Testis (tissue), 3 donors: ENCODE results near the gene LRG1. TPM values are rescaled to one million over a fixed set of nuclear protein-coding genes. Genes with fewer than 3 reads are reported as not detected.

Experiments used
- DNase-seq: peaks from one replicate; pipeline ENCODE4 v3.0.0-alpha.2; 2019
- H3K27ac ChIP-seq, 2 donors: fragments of 200-600 bp; sonication (generic); one replicate each; pipeline ENCODE4 v1.5.1; 2019
- H3K27me3 ChIP-seq: fragments of 200-600 bp; sonication (generic); one replicate; pipeline ENCODE4 v1.5.1; 2019
- H3K36me3 ChIP-seq: fragments of 200-600 bp; sonication (generic); one replicate; pipeline ENCODE4 v1.5.1; 2017; ENCODE audit warnings: low read depth; ENCODE audit errors: missing control alignments
- H3K4me1 ChIP-seq: fragments of 200-600 bp; sonication (generic); one replicate; pipeline ENCODE4 v1.5.1; 2019
- H3K4me3 ChIP-seq, 2 donors: fragments of 200-600 bp; sonication (generic); one replicate each; pipeline ENCODE4 v1.5.1; 2017 to 2019
- H3K9me3 ChIP-seq: fragments of 200-600 bp; sonication (generic); one replicate; pipeline ENCODE4 v1.5.1; 2017
- POLR2A ChIP-seq: fragments of 450-650 bp; IDR thresholded peaks from one replicate; pipeline ENCODE4 v1.6.1; 2017; ENCODE audit warnings: antibody characterized with exemption, mild to moderate bottlenecking, moderate library complexity
- WGBS, 2 donors: methylation state at CpG; one replicate each; pipeline ENCODE4 v1.1.5; 2018; 5-methylcytosine and 5-hydroxymethylcytosine counted together
- intact Hi-C: fragments of 100-400 bp; cut with DNase I; formaldehyde crosslinking; loops from one replicate; pipeline ENCODE4 v1.15.1; 2023; ENCODE audit warnings: low total_unique reads
- polyA plus RNA-seq: library from polyadenylated mRNA; stranded (reverse); fragments of 350-450 nt; fragmentation: Illumina TruSeq; extraction: RNeasy Lipid Tissue Mini Kit (QIAGEN cat#74804); gene quantifications from one replicate; pipeline ENCODE4 v1.2.3, GENCODE V29; 2014; ENCODE audit warnings: low read depth, low replicate concordance; ENCODE audit not compliant: insufficient read depth
- total RNA-seq, 2 donors: library from RNA; depleted of rRNA; stranded (reverse); fragments of >200 nt; gene quantifications; one replicate each; pipeline ENCODE4 v1.2.3, GENCODE V29; 2016
- TF ChIP-seq, protein P1 (sequence below), 3 experiments: fragments of 450-650 bp in 2 of 3; fragments of 200-600 bp in 1 of 3; sonication (generic) in 1 of 3; IDR thresholded peaks; one replicate each; pipeline ENCODE4 v1.5.1; 2016 to 2019; ENCODE audit warnings: antibody characterized with exemption in 3 of 3, mild to moderate bottlenecking in 2 of 3, moderate library complexity in 1 of 3

Gene LRG1
- total and polyA plus RNA-seq, 3 donors from 2014 or later = 0.24 to 0.58 (median 0.25) TPM

DNA sequence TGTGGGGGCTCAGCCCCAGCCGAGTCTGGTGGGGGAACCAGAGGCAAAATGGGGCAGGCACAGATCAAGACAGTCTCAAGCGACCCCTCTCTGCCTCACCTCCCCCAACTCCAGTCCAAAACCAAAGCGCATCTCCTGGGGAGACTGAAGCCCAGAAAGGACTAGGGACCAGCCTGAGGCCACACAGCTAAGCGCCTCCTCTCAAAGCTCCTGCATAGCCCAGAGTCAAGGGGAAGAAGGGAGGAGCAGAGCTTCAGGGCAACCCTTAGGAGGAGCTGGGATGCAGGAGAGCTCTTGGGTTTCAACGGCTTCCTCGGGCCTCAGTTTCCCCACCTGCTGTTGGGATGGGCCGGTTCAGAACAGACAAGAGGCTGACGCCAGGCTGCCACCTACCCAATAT lies 39.6 kb upstream of the LRG1 start:
- 46 to 70% methylated on average over 6 to 8 of the region's 8 CpGs for WGBS, 2 donors
- intact Hi-C loops = loop anchor here (5.0 kb wide), 1 partner anchor 58 kb away; the partner anchor contains the start of gene TNFAIP8L1
- Histone ChIP-seq H3K27me3 (no peaks in the 10 kb centered on the region), H3K4me3 (no peak overlapping the region), H3K4me1 (peaks cover 16% of the 10 kb centered on the region), H3K9me3 (no peaks in the 10 kb centered on the region), H3K36me3 (no peaks in the 10 kb centered on the region), H3K27ac (no peak overlapping the region)
- DNase-seq = no peak
- TF ChIP-seq POLR2A = no peak
- TF ChIP-seq, protein P1, sequence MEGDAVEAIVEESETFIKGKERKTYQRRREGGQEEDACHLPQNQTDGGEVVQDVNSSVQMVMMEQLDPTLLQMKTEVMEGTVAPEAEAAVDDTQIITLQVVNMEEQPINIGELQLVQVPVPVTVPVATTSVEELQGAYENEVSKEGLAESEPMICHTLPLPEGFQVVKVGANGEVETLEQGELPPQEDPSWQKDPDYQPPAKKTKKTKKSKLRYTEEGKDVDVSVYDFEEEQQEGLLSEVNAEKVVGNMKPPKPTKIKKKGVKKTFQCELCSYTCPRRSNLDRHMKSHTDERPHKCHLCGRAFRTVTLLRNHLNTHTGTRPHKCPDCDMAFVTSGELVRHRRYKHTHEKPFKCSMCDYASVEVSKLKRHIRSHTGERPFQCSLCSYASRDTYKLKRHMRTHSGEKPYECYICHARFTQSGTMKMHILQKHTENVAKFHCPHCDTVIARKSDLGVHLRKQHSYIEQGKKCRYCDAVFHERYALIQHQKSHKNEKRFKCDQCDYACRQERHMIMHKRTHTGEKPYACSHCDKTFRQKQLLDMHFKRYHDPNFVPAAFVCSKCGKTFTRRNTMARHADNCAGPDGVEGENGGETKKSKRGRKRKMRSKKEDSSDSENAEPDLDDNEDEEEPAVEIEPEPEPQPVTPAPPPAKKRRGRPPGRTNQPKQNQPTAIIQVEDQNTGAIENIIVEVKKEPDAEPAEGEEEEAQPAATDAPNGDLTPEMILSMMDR (IDR thresholded peaks at IDR 0.05) = no peak

DNA sequence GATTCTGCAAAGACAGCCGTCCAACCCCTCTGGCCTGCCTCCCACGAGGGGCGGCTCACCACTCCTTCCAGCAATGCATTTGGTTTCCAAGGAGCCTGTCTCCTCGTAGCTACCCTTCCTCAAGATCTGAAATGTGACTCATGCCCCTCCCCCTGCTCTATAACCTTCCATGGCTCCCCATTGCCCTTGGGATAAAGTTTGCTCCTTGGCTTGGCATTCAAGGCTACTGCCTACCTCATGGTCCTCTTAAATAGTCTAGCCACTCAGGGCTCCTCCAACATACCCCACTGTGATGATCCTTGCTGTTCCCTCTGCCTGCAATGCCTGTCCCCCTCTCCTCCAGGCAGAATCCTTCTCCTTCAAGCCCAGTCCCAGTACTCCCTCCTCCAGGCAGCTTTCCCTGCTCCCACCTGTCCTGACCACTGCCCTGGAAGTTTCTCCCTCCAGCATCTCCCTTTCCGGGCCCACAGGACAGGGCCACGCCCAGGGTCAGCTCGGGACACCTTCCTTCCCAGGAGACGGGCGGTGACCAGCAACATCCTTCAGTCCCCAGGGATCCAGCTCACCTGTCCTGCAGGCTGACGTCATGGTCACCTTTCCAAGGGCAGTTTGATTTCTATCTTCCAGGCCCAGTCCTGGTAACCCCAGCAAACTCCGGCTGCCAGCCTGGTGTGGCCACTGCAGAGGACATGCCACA lies 38.9 kb upstream of the LRG1 start:
- 68 to 71% methylated on average over 11 of the region's 11 CpGs for WGBS, 2 donors
- no peaks in the 10 kb centered on the region for H3K9me3 ChIP-seq
- TF ChIP-seq, protein P1 (IDR thresholded peaks at IDR 0.05) = no peak
- TF ChIP-seq POLR2A = no peak
- no peak overlapping the region for H3K4me3 ChIP-seq
- H3K27me3 ChIP-seq = no peaks in the 10 kb centered on the region
- H3K36me3 ChIP-seq = no peaks in the 10 kb centered on the region
- intact Hi-C loops = loop anchor here (5.0 kb wide), 1 partner anchor 59 kb away; the partner anchor contains the start of gene TNFAIP8L1
- no peak overlapping the region for H3K27ac ChIP-seq
- DNase-seq = no peak
- peaks cover 9% of the 10 kb centered on the region for H3K4me1 ChIP-seq

DNA sequence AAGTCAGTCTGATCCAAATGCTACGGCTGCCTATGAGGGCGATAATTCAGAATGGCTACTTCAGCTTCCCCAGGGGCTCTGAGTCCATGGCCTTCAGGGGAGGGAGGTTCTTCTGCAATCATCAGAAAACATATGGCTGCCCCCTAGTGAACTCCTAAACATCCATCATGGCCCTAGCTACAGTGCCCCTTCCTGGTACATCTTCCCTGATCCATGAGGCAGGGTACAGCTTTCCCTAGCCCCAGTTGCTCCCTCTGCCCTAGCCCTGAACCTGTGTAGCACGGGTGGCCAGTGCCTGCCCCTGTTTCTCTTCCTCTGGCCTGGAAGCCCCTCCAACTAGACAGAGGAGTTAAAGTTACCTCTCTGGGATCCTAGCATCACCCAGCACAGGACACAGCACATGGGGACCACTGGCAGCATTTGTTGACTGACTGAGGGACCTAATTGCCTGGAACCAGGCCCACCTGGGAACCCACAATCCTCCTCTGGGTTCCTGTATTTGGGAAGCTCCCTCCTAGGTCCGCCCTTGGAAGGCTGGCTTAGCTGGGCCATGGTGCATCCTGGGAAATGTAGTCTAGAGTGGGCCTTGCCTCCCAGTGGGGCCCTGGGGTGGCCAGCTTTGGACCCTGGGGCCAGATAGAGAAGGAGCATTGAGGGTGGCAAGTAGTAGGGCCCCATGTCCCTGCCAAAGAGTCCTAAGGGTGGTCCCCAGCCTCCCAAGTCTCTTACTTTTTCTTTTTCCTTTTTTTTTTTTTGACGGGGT lies 37.4 kb upstream of the LRG1 start:
- peaks cover 6% of the 10 kb centered on the region for H3K4me1 ChIP-seq
- 83 to 89% methylated on average over 4 to 5 of the region's 5 CpGs for WGBS, 2 donors
- H3K27ac ChIP-seq = no peak overlapping the region
- DNase-seq = no peak
- TF ChIP-seq, protein P1 (IDR thresholded peaks at IDR 0.05) = no peak
- no peak for TF ChIP-seq POLR2A
- no peaks in the 10 kb centered on the region for H3K9me3 ChIP-seq
- H3K36me3 ChIP-seq = no peaks in the 10 kb centered on the region
- intact Hi-C loops = loop anchor here (5.0 kb wide), 1 partner anchor 60 kb away; the partner anchor contains the start of gene TNFAIP8L1
- H3K4me3 ChIP-seq = no peak overlapping the region
- H3K27me3 ChIP-seq = no peaks in the 10 kb centered on the region

DNA sequence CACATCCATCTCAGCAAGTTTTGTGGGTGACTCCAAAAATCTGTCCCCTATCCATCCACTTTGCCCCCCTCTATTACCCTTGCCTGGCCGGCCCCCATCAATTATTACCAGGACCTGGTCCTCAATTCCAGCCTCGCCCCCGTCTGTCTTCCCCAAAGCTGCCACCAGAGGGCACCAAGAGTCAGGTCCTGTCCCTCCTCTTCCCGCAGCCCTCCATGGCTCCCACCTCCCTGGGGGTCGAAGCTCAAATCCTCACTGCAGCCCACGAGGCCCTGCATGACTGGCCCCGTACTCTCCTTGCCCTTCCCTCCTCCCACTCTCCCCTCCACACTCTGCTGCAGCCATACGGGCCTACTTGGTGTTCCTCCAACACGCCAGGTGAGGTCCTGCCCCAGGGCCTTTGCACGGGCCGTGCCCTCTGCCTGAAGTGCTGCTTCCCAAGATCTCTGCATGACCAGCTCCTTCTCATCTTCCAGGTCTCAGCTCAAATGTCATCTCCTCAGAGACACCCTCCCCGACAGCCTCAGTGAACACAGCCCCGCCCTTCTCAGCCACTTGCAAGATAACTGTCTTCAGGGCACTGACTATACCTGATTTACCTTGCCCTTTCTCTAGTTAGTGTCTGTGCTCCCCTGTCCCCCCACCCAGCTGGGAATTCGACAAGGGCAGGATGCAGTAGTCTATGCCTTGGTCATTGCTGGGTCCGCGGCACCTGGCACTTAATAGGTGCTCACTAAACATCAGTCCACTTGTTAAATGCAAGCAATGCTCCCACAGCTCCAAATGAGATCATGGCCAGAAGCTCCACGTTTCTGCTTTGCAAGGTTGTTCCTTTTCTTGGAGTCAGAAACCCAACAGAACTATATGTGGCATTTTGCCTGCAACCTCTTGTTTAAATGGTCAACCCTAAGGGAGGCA lies 36.4 kb upstream of the LRG1 start:
- TF ChIP-seq POLR2A = no peak
- TF ChIP-seq, protein P1 (IDR thresholded peaks at IDR 0.05) = peak; percentile 36 to 67 (median 63)
- H3K27me3 ChIP-seq = no peaks in the 10 kb centered on the region
- H3K27ac ChIP-seq = no peak overlapping the region
- no peaks in the 10 kb centered on the region for H3K36me3 ChIP-seq
- 66 to 72% methylated on average over 17 of the region's 17 CpGs for WGBS, 2 donors
- H3K4me1 ChIP-seq = peaks cover 6% of the 10 kb centered on the region
- peak; percentile 73 for DNase-seq
- intact Hi-C loops = loop anchor here (5.0 kb wide), 1 partner anchor 61 kb away; the partner anchor contains the start of gene TNFAIP8L1
- H3K4me3 ChIP-seq = no peak overlapping the region
- no peaks in the 10 kb centered on the region for H3K9me3 ChIP-seq
